Measurements from ENCODE around the gene GGA3. TPM values are rescaled to one million over a fixed set of nuclear protein-coding genes. Genes with fewer than 3 reads are reported as not detected.
A peak's percentile ranks its signal among the peaks of the same experiment; 100 is the strongest.
"Not testable (repeated sequence)": the region's sequence is repeated elsewhere in the genome, so short reads cannot be mapped to it uniquely, and the experiment has no call there.

The GGA3 gene, protein sequence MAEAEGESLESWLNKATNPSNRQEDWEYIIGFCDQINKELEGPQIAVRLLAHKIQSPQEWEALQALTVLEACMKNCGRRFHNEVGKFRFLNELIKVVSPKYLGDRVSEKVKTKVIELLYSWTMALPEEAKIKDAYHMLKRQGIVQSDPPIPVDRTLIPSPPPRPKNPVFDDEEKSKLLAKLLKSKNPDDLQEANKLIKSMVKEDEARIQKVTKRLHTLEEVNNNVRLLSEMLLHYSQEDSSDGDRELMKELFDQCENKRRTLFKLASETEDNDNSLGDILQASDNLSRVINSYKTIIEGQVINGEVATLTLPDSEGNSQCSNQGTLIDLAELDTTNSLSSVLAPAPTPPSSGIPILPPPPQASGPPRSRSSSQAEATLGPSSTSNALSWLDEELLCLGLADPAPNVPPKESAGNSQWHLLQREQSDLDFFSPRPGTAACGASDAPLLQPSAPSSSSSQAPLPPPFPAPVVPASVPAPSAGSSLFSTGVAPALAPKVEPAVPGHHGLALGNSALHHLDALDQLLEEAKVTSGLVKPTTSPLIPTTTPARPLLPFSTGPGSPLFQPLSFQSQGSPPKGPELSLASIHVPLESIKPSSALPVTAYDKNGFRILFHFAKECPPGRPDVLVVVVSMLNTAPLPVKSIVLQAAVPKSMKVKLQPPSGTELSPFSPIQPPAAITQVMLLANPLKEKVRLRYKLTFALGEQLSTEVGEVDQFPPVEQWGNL
- 10 to 100 TPM in 1 of 3 donors, 1 to 10 TPM in 2; 3.7 to 17.8 (median 3.8) TPM for polyA plus RNA-seq

DNA sequence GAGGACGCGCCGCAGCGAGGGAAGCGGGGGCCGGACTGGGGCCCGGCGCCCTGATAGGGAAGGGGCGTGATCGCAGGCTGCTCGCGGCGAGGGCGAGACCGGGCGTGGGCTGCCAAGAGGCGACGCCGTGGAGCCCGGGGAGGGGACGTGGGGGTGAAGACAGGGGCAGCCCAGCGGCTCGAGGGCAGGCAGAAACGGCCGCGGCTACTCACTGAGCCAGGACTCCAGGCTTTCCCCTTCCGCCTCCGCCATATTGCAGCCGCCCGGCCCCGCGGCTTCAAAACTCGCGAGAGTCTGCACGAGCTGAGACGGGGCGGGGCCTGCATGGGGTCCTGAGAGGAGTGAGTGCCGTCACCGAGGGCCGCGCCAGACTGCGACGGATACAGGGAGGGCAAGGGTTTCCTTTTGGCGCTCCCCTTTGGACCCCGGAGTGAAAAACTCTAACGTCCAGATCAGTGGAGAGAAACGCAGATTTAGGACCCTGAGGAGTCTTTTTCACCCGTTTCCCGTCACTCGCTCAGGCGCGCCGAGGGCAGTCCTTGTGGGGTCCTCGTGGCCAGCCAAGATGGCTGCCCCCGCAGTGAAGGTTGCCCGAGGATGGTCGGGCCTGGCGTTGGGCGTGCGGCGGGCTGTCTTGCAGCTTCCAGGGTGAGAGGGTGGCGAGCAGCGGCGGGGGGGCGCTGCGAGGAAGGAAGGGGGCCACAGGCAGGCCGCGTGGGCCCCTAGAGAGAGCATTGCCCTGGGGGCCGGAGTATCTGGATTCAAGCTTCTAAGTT, at the start of gene GGA3, which contains the start of gene MRPS7:
GGA3 (minus strand) TSS at position 271 of the 776 bp plus-strand sequence; CDS start at position 252, 19 bp downstream.
MRPS7 (plus strand) TSS at position 544 of the 776 bp plus-strand sequence; CDS start at position 566, 22 bp downstream.
- H3K27ac Mint-ChIP-seq, result peak within 1 kb of the TSS; percentile 99 to 100 (median 99)
- peak within 1 kb of the TSS; percentile 94 to 99 (median 95) for H3K4me3 Mint-ChIP-seq
- peaks cover 47 to 62% of the 10 kb centered on the region in 2 donors for H3K4me1 Mint-ChIP-seq
- H3K36me3 Mint-ChIP-seq, result peaks cover 0 to 10% (median 4%) of the 10 kb centered on the region in 3 donors
- DNase-seq, result peak; percentile 96 to 97 (median 97)
- peaks cover 4 to 18% (median 6%) of the 10 kb centered on the region in 3 donors for H3K27me3 Mint-ChIP-seq (ENCODE audit: low read depth in 3 of 3)
- H3K9me3 Mint-ChIP-seq, result no peaks in the 10 kb centered on the region

DNA sequence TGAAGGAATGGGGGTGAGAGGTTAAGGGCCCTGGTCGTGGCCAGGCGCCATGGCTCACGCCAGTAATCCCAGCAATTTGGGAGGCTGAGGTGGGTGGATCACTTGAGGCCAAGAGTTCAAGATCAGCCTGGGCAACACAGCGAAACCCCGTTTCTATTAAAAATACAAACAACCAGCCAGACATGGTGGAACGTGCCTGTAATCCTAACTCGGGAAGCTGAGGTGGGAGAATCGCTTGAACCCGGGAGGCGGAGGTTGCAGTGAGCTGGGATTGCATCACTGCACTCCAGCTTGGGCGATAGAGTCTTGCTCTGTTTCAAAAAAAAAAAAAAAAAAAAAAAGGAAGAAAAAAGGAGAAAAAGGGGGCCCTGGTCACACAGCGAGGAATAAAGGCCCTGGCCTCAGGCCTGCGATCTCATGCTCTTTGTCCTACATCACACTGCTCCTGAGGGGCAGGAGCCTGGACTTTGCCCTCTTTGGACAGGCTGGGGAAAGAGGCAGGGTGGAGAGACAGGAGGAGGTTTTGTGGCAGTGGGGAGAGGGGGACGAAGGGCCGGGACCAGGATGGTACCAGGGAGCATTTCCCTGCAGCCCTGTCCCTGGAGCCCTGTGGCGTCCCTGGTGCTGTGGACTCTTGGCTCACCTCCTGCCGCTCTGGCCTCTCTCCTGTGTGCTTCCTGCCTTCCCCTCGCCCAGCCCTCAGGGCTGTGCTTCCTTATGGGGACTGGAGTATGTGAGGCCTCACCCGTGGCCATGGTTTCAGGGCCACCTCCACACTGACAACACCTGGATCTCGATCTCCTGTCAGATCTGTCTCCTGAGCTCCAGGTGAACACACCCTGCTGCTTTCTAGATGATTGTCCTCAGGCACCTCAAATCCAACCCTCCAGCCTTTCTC, 47.6 kb upstream of the GGA3 start:
- Mint-ChIP-seq H3K36me3 (no peaks in the 10 kb centered on the region), H3K27ac (no peak overlapping the region), H3K27me3 (ENCODE audit: low read depth in 3 of 3) (peaks cover 0 to 3% (median 2%) of the 10 kb centered on the region in 3 donors), H3K4me3 (no peak overlapping the region), H3K9me3 (no peaks in the 10 kb centered on the region), H3K4me1 (no peaks in the 10 kb centered on the region)
- DNase-seq, result no peak

DNA sequence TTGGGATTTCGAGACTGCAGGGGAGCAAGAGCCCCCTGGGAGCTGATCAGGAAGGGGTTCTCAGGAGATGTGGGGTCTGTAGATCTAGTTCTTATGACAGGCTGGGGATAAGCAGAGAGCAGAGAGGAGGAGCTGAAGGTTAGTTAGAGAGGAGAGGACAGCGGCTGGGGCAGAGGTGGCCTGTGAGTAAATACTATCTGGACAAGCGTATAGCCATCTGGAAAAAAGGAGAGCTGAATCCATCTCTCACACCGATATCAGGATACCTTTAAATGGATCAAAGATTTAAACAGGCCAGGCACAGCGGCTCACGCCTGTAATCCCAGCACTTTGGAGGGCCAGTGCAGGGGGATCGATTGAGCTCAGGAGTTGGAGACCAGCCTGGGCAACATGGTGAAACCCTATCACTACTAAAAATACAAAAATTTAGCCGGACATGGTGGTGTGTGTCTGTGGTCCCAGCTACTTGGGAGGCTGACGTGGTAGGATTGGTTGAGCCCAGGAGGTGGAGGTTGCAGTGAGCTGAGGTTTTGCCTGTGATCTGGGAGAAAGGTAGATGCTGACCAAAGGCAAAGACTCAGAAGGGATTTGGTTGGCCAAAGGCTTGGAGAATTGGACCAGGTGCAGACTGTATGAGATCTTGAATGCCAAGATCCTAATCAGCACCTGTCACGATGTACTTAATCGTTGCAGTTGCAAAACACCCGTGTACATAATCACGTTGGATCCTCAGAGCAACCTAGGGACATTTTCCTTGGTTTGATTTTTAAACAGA, 46.7 kb upstream of the GGA3 start:
- Mint-ChIP-seq H3K27me3 (ENCODE audit: low read depth in 3 of 3) (peaks cover 0 to 1% (median 0%) of the 10 kb centered on the region in 3 donors), H3K4me3 (no peak overlapping the region), H3K27ac (no peak overlapping the region), H3K4me1 (no peaks in the 10 kb centered on the region), H3K9me3 (no peaks in the 10 kb centered on the region), H3K36me3 (no peaks in the 10 kb centered on the region)
- no peak for DNase-seq

DNA sequence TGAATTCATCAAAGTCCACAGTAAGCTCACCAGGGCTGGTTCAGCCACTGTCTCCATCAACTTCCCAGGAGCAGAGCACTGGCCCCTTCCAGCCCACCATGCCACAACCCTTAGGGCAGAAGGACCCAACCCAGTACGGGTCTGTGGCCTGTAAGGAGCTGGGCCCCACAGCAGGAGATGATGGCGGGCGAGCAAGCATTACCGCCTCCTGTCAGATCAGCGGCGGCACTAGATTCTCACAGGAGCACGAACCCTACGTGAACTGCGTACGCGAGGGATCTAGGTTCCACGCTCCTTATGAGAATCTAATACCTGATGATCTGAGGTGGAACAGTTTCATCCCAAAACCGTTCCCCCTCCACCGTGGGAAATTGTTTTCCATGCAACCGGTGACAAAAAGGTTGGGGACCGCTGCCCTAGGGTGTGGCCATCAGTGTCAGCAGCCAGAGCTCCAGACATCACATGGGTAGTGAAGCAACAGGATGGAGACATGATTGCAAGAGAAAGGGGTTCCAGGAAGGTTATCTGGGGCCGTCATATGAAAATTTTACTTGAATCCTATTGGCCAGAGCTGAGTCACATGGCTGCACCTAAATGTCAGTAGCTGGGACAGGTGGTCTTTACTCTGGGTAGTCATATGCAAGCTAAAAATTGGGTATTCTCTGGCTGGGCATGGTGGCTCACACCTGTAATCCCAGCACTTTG, 40.2 kb upstream of the GGA3 start:
- Mint-ChIP-seq H3K27ac (no peak overlapping the region), H3K4me3 (no peak overlapping the region), H3K9me3 (no peaks in the 10 kb centered on the region), H3K4me1 (no peaks in the 10 kb centered on the region), H3K36me3 (no peaks in the 10 kb centered on the region), H3K27me3 (ENCODE audit: low read depth in 3 of 3) (peaks cover 0 to 1% (median 0%) of the 10 kb centered on the region in 3 donors)
- no peak for DNase-seq

DNA sequence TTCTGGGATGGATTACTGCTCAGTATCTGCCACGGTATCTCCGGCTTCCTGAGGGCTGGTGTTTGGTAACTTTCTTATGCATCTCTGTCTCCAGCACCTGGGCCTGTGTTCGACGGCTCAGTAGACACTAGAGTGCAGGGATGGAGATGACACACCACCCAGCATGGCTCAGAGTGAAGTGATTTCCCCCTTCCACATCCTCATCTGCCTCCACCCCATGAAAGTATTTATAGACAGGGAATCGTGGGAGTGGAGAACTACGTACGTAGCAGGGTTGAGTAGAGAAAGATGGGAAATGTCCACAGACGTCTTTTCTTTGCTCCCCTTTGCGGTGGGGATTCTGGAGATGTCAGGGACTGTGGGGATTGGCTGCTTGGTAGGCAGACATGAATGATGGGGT, 39.6 kb upstream of the GGA3 start:
- Mint-ChIP-seq H3K36me3 (no peaks in the 10 kb centered on the region), H3K27me3 (ENCODE audit: low read depth in 3 of 3) (peaks cover 0 to under 1% (median 0%) of the 10 kb centered on the region in 3 donors)

DNA sequence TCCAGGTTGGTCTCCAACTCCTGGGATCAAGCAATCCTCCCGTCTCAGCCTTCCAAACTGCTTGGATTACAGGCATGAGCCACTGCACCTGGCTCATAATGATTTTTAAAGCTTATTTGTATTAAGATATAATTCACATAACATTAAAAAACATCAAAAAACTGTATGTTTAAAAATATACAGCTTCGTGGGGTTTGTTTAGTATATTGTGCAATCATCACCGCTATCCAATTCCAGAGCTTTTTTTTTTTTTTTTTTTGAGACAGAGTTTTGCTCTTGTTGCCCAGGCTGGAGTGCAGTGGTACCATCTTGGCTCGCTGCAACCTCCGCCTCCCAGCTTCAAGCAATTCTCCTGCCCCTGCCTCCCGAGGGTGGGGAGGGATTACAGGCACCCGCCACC, 38.9 kb upstream of the GGA3 start:
- DNase-seq, result no peak
- H3K27me3 Mint-ChIP-seq (ENCODE audit: low read depth in 3 of 3), result no peaks in the 10 kb centered on the region
- no peak overlapping the region for H3K27ac Mint-ChIP-seq
- no peak overlapping the region for H3K4me3 Mint-ChIP-seq
- no peaks in the 10 kb centered on the region for H3K9me3 Mint-ChIP-seq
- no peaks in the 10 kb centered on the region for H3K36me3 Mint-ChIP-seq
- no peaks in the 10 kb centered on the region for H3K4me1 Mint-ChIP-seq

More for the DNA sequence above, 39.6 kb upstream of the GGA3 start:
- peak overlapping the region in 1 of 6 donors; percentile 21 for H3K27ac Mint-ChIP-seq
- no peaks in the 10 kb centered on the region for H3K9me3 Mint-ChIP-seq
- DNase-seq, result no peak
- H3K4me1 Mint-ChIP-seq, result no peaks in the 10 kb centered on the region
- no peak overlapping the region for H3K4me3 Mint-ChIP-seq

DNA sequence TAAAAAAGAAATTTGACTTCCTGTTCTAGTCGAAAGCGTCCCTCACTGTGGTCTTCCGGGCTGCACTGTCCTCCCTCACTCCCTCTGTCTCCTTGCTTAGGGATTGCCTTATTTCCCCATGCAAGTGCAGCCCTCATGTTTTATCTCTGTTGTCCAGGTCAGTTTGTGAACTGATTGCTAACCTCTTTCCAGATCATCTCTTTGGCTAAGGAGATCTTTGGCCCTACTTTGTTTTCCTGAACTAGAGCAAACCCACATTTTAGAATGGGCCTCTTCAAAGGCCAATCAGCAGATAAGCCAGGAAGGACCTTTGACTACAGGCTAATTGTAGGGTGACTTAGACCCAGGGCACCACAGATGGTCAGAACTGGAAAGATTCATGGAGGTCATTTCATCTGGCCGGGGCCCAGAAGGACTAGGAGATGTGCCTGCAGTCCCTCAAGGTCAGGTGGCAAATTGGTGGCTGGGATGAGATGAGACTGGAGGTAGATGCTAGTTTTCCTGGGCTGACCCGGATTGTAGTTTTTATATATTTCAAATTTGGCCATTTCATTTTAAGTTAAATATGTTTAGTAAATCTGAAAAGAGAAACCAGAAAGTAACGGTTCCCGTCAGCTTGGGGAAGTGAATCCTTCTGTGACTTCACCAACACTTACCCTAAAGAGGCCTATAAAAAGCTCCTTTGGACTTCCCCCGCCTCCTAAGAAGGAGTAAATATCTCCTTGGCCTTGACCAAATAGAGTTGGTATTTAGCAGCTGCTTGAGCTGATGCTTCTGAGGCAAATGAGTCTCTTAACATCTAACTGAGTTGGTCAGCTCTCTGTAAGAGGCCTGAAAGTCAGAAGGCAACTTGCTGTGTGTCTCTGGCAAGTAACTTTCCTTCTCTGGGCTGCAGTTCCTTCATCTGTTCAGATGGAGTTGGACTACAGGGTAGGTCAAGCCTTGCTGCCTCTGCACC, 34.1 kb upstream of the GGA3 start:
- peak overlapping the region in 3 of 6 donors; percentile 6 to 73 (median 58) for H3K27ac Mint-ChIP-seq
- H3K4me3 Mint-ChIP-seq, result no peak overlapping the region
- no peak for DNase-seq
- H3K27me3 Mint-ChIP-seq (ENCODE audit: low read depth in 3 of 3), result peaks cover 0 to 1% (median 0%) of the 10 kb centered on the region in 3 donors
- H3K9me3 Mint-ChIP-seq, result no peaks in the 10 kb centered on the region
- H3K4me1 Mint-ChIP-seq, result peaks cover 0 to under 1% of the 10 kb centered on the region in 2 donors
- no peaks in the 10 kb centered on the region for H3K36me3 Mint-ChIP-seq

DNA sequence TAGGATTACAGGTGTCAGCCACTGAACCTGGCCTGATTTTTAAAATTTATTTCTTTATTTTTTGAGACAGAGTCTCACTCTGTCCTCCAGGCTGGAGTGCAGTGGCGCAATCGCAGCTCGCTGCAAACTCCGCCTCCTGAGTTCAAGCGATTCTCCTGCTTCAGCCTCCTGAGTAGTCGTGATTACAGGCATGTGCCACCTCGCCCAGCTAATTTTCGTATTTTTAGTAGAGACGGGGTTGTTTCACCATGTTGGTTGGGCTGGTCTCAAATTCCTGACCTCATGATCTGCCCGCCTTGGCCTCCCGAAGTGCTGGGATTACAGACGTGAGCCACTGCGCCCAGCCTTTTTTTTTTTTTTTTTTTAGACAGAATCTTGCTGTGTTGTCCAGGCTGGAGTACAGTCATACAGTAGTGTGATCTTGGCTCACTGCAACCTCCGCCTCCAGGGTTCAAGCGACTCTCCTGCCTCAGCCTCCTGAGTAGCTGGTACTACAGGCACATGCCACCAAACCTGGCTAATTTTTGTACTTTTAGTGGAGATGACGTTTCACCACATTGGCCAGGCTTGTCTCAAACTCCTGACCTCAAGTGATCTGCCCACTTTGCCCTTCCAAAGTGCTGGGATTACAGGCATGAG, 31.5 kb upstream of the GGA3 start:
- peaks cover 15 to 24% of the 10 kb centered on the region in 2 donors for H3K4me1 Mint-ChIP-seq
- not testable (repeated sequence) for H3K36me3 Mint-ChIP-seq; H3K27ac Mint-ChIP-seq; H3K9me3 Mint-ChIP-seq; DNase-seq; H3K27me3 Mint-ChIP-seq (ENCODE audit: low read depth in 3 of 3); H3K4me3 Mint-ChIP-seq

DNA sequence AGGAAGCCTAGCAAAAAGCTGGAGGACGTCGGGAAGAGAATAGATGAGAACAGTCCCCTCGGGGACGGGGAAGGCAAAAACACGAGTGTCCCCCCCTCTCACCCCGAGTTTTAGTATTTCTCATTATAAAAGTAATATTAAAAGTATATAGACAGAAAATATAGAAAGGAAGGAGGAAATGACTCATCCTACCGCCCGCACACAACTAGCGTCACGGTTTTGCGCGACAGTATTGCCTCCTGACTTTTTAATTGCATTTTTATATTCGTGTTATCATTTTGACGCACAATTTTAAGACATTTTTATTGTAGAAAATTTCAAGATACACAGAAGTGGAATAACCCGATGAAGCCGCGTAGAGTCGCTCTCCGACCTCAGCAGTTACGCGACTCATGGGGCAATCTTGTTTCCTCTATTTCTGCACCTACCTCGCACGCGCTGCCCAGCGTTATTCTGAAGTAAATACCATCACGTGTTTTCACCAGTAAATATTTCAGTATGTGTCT, 28.5 kb upstream of the GGA3 start:
- peak overlapping the region; percentile 99 to 100 (median 100) for H3K27ac Mint-ChIP-seq
- peak overlapping the region; percentile 98 to 100 (median 100) for H3K4me3 Mint-ChIP-seq
- peaks cover 4 to 7% (median 6%) of the 10 kb centered on the region in 3 donors for H3K27me3 Mint-ChIP-seq (ENCODE audit: low read depth in 3 of 3)
- H3K9me3 Mint-ChIP-seq, result no peaks in the 10 kb centered on the region
- H3K36me3 Mint-ChIP-seq, result peaks cover 0 to 2% (median 0%) of the 10 kb centered on the region in 3 donors
- H3K4me1 Mint-ChIP-seq, result peaks cover 15 to 24% of the 10 kb centered on the region in 2 donors
- DNase-seq, result peak in 1 of 3 donors; percentile 72

DNA sequence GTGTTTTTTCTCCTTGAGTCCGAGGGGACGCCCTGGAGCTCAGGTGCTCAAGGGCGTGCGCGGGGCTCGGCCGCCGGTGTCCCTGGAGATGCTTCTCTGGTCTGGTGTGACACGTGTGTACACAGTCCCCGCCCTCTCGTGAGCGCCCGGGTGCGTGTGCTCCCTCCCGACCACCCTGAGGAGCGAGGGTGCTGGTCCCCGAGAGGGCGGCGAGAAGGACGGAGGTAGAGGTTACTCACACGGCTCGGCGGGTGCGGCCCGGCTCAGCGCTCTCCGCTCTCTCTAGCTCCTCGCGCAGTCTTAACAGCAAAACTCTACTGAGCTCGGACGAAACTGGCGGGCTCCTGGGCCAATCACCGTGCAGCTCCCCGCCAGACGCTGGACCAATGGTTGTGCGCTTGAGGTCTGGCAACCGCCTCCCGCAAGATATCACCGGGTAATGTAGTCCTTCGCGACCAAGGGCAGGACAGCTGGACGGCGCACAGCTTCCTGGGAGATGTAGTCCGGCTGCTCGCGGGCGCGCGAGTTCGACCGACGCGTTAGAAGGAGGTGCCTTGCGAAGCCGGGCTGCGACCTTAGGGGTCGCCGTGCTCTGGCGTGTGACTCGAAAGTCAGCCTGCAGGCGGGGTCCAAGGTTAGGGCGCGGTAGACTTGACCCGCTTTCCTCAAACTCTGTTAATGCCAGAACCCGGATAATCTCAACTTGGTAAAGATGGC, 27.9 kb upstream of the GGA3 start, which contains the start of gene SLC25A19:
SLC25A19 (minus strand) TSS at position 319 of the 717 bp plus-strand sequence. CDS start 2,669 bp downstream, outside the sequence.
- peak; percentile 96 for DNase-seq
- H3K4me3 Mint-ChIP-seq, result peak within 1 kb of the TSS; percentile 98 to 100 (median 100)
- peak within 1 kb of the TSS; percentile 99 to 100 (median 100) for H3K27ac Mint-ChIP-seq
- peaks cover 0 to 2% (median 0%) of the 10 kb centered on the region in 3 donors for H3K36me3 Mint-ChIP-seq
- H3K9me3 Mint-ChIP-seq, result no peaks in the 10 kb centered on the region
- H3K4me1 Mint-ChIP-seq, result peaks cover 15 to 24% of the 10 kb centered on the region in 2 donors
- H3K27me3 Mint-ChIP-seq (ENCODE audit: low read depth in 3 of 3), result peaks cover 4 to 7% (median 6%) of the 10 kb centered on the region in 3 donors

Measured in immature natural killer cell (primary cell).